HL-60 (cell line): ENCODE results near the gene C4orf33.

Source experiments
- DNase-seq, 2 experiments: peaks; one replicate each; pipeline ENCODE4 v3.0.0-alpha.2; 2010 to 2020; ENCODE audit warnings: low read depth in 1 of 2, low spot score in 1 of 2
- H3K27ac ChIP-seq: fragments of 250-450 bp; sonication (Bioruptor Pico); replicated peaks from 2 replicates; pipeline ENCODE4 v1.5.1; 2020; ENCODE audit warnings: mild to moderate bottlenecking, moderate library complexity
- H3K27me3 ChIP-seq: fragments of 250-450 bp; sonication (Bioruptor Pico); 2 replicates; pipeline ENCODE4 v1.5.1; 2021; ENCODE audit warnings: mild to moderate bottlenecking, moderate library complexity; ENCODE audit not compliant: insufficient read depth, poor library complexity, severe bottlenecking
- H3K4me3 ChIP-seq: replicated peaks from 2 replicates; pipeline ENCODE4 v1.5.1; 2011; ENCODE audit warnings: mild to moderate bottlenecking, control low read depth, low read length; ENCODE audit not compliant: insufficient read depth
- CTCF ChIP-seq: IDR thresholded peaks from one replicate; pipeline ENCODE4 v1.5.1; 2011; ENCODE audit warnings: low read length, control low read depth, inconsistent platforms; ENCODE audit not compliant: insufficient read depth
- GABPA ChIP-seq: IDR thresholded peaks from 2 replicates; pipeline ENCODE4 v1.6.1; 2012; ENCODE audit warnings: low read depth
- POLR2AphosphoS5 ChIP-seq: IDR thresholded peaks from 2 replicates; pipeline ENCODE4 v1.6.1; 2012; ENCODE audit warnings: low read depth
- REST ChIP-seq: IDR thresholded peaks from 2 replicates; pipeline ENCODE4 v1.6.1; 2012; ENCODE audit warnings: low read depth; ENCODE audit not compliant: insufficient replicate concordance
- SPI1 ChIP-seq: IDR thresholded peaks from 2 replicates; pipeline ENCODE4 v1.6.1; 2012; ENCODE audit warnings: low read depth, mild to moderate bottlenecking, borderline replicate concordance

Gene C4orf33

DNA sequence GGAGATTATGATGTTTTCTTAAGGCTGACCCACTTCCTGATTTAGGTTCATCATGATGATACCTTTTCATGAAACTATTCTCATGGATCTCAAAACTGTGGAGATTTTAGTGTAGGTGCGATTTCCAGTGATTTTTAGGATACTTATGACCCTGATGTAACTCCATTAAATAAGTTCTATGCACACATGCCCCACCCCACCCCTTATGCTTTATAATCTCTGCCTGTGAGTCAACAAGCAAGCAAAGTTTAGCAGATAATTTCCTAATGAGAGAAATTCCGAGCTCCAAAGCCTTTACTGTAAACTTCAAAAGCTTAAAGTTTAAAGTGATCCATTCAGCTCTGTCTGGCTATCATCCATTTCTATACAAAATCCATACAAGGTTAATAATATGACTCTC is 56.4 kb downstream of the C4orf33 start:
- Histone ChIP-seq H3K4me3 (no peak overlapping the region), H3K27me3 (no peaks in the 10 kb centered on the region), H3K27ac (no peak overlapping the region)
- no peak for DNase-seq
- no peak for TF ChIP-seq CTCF
- TF ChIP-seq GABPA, result no peak
- no peak for TF ChIP-seq POLR2AphosphoS5
- TF ChIP-seq SPI1, result no peak
- no peak for TF ChIP-seq REST

GRCh38 chr4:129153700-129154099 is 57.7 kb downstream of the C4orf33 start:
- no peak for TF ChIP-seq CTCF
- no peak for TF ChIP-seq SPI1
- no peak for TF ChIP-seq GABPA
- TF ChIP-seq REST, result no peak
- TF ChIP-seq POLR2AphosphoS5, result no peak
- no peak for DNase-seq
- Histone ChIP-seq H3K27ac (no peak overlapping the region), H3K27me3 (no peaks in the 10 kb centered on the region), H3K4me3 (no peak overlapping the region)

- TF ChIP-seq CTCF (no peak), POLR2AphosphoS5 (no peak), GABPA (no peak)
- Histone ChIP-seq H3K27ac (no peak overlapping the region), H3K4me3 (no peak overlapping the region), H3K27me3 (no peaks in the 10 kb centered on the region)
- no peak for DNase-seq
These were observed 66.5 kb downstream of the C4orf33 start for GRCh38 chr4:129162450-129162849.

- no peak for TF ChIP-seq POLR2AphosphoS5
- TF ChIP-seq CTCF, result no peak
- no peak for TF ChIP-seq SPI1
- TF ChIP-seq REST, result no peak
- TF ChIP-seq GABPA, result no peak
- no peak for DNase-seq
- Histone ChIP-seq H3K4me3 (no peak overlapping the region), H3K27me3 (no peaks in the 10 kb centered on the region), H3K27ac (no peak overlapping the region)
These were observed 67.5 kb downstream of the C4orf33 start for GRCh38 chr4:129163427-129163826.
